Measurements from ENCODE around the gene ROS1.

DNA sequence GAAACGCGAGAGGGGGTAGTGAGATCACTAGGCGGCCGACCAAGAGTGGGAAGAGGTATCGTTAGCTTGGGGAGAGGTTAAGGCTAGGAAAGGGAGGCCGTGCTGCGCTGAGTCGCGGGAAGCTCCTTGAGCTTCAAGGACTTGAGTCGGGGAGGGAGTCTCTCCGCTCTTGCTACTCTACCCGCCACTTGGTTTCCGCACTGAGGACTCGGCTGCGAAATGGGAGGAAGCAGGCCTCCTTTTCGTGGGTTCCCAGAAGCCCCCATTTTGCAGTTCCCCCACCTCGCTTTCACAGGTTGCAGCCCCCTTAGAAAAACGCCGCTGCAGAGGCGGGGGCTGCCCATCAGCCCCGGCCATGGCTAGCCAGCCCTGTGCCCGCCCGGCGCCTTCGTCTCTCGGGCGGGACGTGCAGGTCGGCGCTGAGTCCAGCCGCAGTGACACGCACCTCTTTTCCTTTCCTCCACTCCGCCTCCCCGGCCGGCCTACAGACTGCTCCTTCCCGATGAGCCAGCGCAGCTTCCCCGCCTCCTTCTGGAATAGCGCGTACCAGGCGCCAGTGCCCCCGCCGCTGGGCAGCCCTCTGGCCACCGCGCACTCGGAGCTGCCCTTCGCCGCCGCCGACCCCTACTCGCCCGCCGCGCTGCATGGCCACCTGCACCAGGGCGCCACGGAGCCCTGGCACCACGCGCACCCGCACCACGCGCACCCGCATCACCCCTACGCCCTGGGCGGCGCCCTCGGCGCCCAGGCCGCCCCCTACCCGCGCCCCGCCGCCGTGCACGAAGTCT is 155.5 kb downstream of the ROS1 start:
- TF ChIP-seq, protein P1, sequence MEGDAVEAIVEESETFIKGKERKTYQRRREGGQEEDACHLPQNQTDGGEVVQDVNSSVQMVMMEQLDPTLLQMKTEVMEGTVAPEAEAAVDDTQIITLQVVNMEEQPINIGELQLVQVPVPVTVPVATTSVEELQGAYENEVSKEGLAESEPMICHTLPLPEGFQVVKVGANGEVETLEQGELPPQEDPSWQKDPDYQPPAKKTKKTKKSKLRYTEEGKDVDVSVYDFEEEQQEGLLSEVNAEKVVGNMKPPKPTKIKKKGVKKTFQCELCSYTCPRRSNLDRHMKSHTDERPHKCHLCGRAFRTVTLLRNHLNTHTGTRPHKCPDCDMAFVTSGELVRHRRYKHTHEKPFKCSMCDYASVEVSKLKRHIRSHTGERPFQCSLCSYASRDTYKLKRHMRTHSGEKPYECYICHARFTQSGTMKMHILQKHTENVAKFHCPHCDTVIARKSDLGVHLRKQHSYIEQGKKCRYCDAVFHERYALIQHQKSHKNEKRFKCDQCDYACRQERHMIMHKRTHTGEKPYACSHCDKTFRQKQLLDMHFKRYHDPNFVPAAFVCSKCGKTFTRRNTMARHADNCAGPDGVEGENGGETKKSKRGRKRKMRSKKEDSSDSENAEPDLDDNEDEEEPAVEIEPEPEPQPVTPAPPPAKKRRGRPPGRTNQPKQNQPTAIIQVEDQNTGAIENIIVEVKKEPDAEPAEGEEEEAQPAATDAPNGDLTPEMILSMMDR (IDR thresholded peaks at IDR 0.05; ENCODE audit: insufficient read depth, low read depth, low read length): no peak
- peak; percentile 98 for TF ChIP-seq EZH2 (IDR thresholded peaks at IDR 0.05; ENCODE audit: insufficient read depth, low read length)
